Stimulated activated CD8-positive, alpha-beta memory T cell treated with anti-CD3 and anti-CD28 coated beads, Interleukin-2, amount 100 ng/mL, for 48 hours (primary cell): ENCODE results near the gene PUSL1.

Experiments used
- DNase-seq, 2 donors: peaks; one replicate each; pipeline ENCODE4 v3.0.0-alpha.2; 2020; ENCODE audit warnings: low read depth in 2 of 2

PUSL1 gene

DNA sequence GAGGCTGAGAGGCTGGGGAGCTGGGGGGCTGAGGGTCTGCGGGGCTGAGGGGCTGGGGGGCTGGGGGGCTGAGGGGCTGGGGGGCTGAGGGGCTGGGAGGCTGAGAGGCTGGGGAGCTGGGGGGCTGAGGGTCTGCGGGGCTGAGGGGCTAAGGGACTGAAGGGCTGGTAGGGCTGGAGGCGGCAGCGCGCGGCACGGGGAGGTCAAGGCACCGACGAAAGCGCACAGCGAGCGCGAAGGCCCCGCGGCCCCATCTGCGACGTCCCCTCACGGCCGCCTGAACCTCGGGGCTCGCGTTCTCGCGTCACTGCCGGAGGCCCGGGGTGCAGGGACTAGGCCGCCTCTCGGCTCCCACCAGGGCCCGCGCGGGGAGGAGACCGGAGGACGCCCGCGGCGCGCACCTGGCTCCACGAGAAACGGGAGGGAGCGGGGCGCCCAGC lies 15.7 kb downstream of the PUSL1 start:
- DNase-seq, result no peak

- DNase-seq, result peak; percentile 95 to 96
These were observed 16.3 kb downstream of the PUSL1 start, which contains the start of the genes CPTP and INTS11 for GRCh38 chr1:1324524-1325287. CPTP (plus strand) TSS chr1:1324802; CDS start chr1:1326911, 2,109 bp downstream. INTS11 (minus strand) TSS chr1:1324660; CDS start chr1:1324608, 52 bp downstream.

GRCh38 chr1:1325288-1326074 lies 17.1 kb downstream of the PUSL1 start:
- DNase-seq, result no peak

GRCh38 chr1:1326075-1326605 lies 17.7 kb downstream of the PUSL1 start:
- no peak for DNase-seq

DNA sequence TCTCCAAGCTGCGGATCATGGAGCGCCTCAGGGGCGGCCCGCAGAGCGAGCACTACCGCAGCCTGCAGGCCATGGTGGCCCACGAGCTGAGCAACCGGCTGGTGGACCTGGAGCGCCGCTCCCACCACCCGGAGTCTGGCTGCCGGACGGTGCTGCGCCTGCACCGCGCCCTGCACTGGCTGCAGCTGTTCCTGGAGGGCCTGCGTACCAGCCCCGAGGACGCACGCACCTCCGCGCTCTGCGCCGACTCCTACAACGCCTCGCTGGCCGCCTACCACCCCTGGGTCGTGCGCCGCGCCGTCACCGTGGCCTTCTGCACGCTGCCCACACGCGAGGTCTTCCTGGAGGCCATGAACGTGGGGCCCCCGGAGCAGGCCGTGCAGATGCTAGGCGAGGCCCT lies 18.9 kb downstream of the PUSL1 start:
- no peak for DNase-seq

- no peak for DNase-seq
These were observed 19.9 kb downstream of the PUSL1 start for GRCh38 chr1:1328254-1328653.

DNA sequence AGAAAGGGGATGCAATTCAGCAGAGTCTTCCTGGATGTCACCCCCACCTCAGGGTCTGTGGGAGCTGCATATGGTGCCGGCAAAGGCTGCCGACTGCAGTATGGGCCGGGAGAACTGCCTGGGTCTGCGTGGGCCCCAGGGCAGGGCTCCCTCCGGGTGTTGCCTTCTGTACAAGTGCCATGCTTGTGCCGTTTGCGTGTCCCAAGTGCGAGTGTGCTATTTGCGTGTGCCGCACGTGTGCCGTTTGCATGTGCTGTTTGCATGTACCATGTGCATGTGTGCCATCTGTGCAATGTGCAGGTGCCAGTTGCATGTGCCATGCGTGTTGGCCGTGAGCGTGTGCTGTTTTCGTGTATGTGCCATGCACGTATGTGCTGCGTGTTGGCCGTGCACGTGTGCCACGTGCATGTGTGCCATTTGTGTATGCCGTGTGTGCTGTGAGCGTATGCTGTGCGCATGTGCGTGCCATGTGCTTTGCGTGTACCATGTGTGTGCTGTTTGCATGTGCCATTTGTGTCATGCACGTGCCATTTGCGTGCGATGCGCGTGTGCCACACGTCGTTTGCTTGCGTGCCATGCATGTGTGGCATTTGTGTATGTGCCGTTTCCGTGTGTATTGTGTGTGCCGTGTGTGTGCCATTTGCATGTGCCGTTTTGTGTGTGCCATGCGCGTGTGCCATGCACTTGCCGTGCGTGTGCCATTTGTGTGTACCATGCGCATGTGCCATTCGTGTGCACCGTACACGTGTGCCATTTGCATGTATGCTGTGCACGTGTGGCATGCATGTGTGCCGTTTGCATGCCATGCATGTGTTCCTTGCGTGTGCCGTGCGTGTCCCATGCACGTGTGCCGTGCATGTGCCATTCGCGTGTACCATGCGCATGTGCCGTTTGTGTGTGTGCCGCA lies 21.2 kb downstream of the PUSL1 start:
- no peak for DNase-seq

- no peak for DNase-seq
These were observed 22.1 kb downstream of the PUSL1 start for GRCh38 chr1:1330366-1331067.

DNA sequence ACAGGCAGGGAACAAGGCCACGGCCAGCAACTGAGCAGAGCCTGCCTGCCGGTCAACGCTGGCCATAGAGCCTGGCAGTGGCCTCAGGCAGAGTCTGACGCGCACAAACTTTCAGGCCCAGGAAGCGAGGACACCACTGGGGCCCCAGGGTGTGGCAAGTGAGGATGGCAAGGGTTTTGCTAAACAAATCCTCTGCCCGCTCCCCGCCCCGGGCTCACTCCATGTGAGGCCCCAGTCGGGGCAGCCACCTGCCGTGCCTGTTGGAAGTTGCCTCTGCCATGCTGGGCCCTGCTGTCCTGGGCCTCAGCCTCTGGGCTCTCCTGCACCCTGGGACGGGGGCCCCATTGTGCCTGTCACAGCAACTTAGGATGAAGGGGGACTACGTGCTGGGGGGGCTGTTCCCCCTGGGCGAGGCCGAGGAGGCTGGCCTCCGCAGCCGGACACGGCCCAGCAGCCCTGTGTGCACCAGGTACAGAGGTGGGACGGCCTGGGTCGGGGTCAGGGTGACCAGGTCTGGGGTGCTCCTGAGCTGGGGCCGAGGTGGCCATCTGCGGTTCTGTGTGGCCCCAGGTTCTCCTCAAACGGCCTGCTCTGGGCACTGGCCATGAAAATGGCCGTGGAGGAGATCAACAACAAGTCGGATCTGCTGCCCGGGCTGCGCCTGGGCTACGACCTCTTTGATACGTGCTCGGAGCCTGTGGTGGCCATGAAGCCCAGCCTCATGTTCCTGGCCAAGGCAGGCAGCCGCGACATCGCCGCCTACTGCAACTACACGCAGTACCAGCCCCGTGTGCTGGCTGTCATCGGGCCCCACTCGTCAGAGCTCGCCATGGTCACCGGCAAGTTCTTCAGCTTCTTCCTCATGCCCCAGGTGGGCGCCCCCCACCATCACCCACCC lies 22.9 kb downstream of the PUSL1 start, which contains the start of gene TAS1R3:
TSS of gene TAS1R3 (plus strand) at position 213 of the 898 bp plus-strand sequence. CDS start at position 279, 66 bp downstream.
- no peak for DNase-seq

- no peak for DNase-seq
These were observed 23.8 kb downstream of the PUSL1 start for GRCh38 chr1:1332031-1332755.

GRCh38 chr1:1332774-1333480 lies 24.5 kb downstream of the PUSL1 start:
- no peak for DNase-seq

DNA sequence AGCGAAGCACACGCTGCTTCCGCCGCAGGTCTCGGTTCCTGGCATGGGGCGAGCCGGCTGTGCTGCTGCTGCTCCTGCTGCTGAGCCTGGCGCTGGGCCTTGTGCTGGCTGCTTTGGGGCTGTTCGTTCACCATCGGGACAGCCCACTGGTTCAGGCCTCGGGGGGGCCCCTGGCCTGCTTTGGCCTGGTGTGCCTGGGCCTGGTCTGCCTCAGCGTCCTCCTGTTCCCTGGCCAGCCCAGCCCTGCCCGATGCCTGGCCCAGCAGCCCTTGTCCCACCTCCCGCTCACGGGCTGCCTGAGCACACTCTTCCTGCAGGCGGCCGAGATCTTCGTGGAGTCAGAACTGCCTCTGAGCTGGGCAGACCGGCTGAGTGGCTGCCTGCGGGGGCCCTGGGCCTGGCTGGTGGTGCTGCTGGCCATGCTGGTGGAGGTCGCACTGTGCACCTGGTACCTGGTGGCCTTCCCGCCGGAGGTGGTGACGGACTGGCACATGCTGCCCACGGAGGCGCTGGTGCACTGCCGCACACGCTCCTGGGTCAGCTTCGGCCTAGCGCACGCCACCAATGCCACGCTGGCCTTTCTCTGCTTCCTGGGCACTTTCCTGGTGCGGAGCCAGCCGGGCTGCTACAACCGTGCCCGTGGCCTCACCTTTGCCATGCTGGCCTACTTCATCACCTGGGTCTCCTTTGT lies 25.3 kb downstream of the PUSL1 start:
- DNase-seq, result no peak

- no peak for DNase-seq
These were observed 26.4 kb downstream of the PUSL1 start for GRCh38 chr1:1334835-1335234.

DNA sequence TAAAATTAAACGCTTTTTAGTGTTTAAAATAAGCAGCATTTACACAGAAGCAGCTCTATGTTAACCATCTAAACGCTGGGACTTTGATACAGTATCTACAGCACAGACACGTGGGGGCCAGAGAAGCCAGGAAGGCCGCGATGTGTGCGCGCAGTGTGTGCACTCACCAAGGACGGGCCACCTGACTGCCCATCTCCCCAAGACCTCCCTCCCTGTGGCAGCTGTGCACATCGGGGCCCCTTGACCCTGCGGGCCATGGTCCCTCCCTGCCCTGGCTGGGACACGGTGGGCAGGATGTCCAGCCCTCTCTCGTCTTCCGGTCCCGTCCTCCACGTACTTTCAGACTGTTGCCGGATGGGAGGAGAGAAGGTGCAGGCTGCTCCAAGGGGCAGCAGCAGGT lies 26.9 kb downstream of the PUSL1 start:
- no peak for DNase-seq

DNA sequence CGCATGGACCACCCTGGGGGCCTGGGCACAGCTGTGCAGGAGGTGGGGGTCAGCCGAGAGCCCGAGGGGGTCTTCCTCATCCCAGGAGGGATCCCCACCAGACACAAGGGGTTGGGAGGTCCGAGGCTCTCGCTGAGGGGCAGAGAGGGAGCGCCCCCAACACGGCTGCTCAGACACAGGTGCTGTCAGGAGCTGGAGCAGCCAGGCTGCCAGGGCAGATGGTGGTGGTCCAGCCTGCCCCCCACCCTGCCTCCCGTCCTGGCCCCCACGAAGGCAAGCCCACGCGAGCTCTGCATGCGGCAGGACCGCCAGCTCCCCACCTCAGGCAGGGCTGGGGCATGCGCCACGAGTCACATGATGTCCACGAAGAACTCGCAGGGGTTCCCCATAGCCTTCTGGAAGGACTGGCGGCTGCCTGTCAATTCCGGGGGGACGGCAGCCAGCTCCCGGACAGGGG lies 27.4 kb downstream of the PUSL1 start:
- no peak for DNase-seq

- DNase-seq, result no peak
These were observed 28.0 kb downstream of the PUSL1 start for GRCh38 chr1:1336446-1336845.

GRCh38 chr1:1336931-1337792 lies 28.8 kb downstream of the PUSL1 start:
- no peak for DNase-seq
